A549 (cell line): ENCODE results near the gene RNF183. TPM values are rescaled to one million over a fixed set of nuclear protein-coding genes. Genes with fewer than 3 reads are reported as not detected.
A peak's percentile ranks its signal among the peaks of the same experiment; 100 is the strongest.

Source experiments
- ATAC-seq, 2 experiments: fragments of 200-7000 bp in 1 of 2; fragments of >200 bp in 1 of 2; cut with Nextera tagmentation in 1 of 2; cut with Tn5 transposase in 1 of 2; 3 replicates each; pipeline versions ENCODE4 v1.8.0 to v1.9.1; 2018 to 2020; ENCODE audit warnings: mild to moderate bottlenecking in 1 of 2, moderate library complexity in 1 of 2
- CTCF ChIA-PET: fragments of 300-600 bp; sonication (Branson Sonifier 250); formaldehyde crosslinking; extraction: SDS; loops from one replicate; lab custom pipeline; 2021; ENCODE audit warnings: antibody characterized with exemption, inconsistent platforms; lab: Yijun Ruan, JAX
- POLR2A ChIA-PET: fragments of 350-600 bp; formaldehyde crosslinking; extraction: SDS; loops from one replicate; lab custom pipeline; 2021; ENCODE audit warnings: antibody characterized with exemption, inconsistent platforms; lab: Yijun Ruan, JAX
- DNase-seq, 2 experiments: peaks; one replicate each; pipeline versions ENCODE4 v3.0.0 to v3.0.0-alpha.2; 2011 to 2016; ENCODE audit warnings: low read depth in 1 of 2, low spot score in 1 of 2
- FAIRE-seq: peaks from 2 replicates; lab custom pipeline; 2011; peaks lifted over from hg19 to GRCh38; lab: Jason Lieb, UNC
- H3K27ac ChIP-seq, 2 experiments: fragments of >200 bp; sonication (Bioruptor Twin); formaldehyde crosslinking; 3 replicates each; pipeline ENCODE4 v1.5.1; 2016 to 2017
- H3K4me1 ChIP-seq: fragments of >200 bp; sonication (Bioruptor Twin); formaldehyde crosslinking; 3 replicates; pipeline ENCODE4 v1.6.1; 2016
- H3K4me2 ChIP-seq: fragments of >200 bp; sonication (Bioruptor Twin); formaldehyde crosslinking; 3 replicates; pipeline ENCODE4 v1.6.1; 2016
- H3K4me3 ChIP-seq: fragments of >200 bp; sonication (Bioruptor Twin); formaldehyde crosslinking; 3 replicates; pipeline ENCODE4 v1.5.1; 2016
- H3K9me3 ChIP-seq: fragments of >200 bp; sonication (Bioruptor Twin); formaldehyde crosslinking; 3 replicates; pipeline ENCODE4 v1.6.1; 2016
- CBX2 ChIP-seq: fragments of 200-600 bp; sonication (generic); IDR thresholded peaks from 2 replicates; pipeline ENCODE4 v1.6.1; 2016; ENCODE audit warnings: low read depth, mild to moderate bottlenecking, borderline replicate concordance
- CTCF ChIP-seq: fragments of >200 bp; sonication (Bioruptor Twin); formaldehyde crosslinking; IDR thresholded peaks from 3 replicates; pipeline ENCODE4 v1.5.1; 2016
- EHMT2 ChIP-seq: fragments of 200-600 bp; sonication (generic); IDR thresholded peaks from 2 replicates; pipeline ENCODE4 v1.6.1; 2016; ENCODE audit warnings: antibody characterized with exemption, low read depth, mild to moderate bottlenecking, moderate library complexity
- FOSL2 ChIP-seq, 2 experiments: fragments of 450-650 bp in 1 of 2; fragments of >200 bp in 1 of 2; sonication (Bioruptor Twin) in 1 of 2; formaldehyde crosslinking; IDR thresholded peaks; 2 replicates each; pipeline versions ENCODE4 v1.5.0 to v1.6.1; 2016 to 2020; ENCODE audit warnings: mild to moderate bottlenecking in 1 of 2, moderate library complexity in 1 of 2
- NFE2L2 ChIP-seq: fragments of 150-350 bp; conservative IDR thresholded peaks from 2 replicates; pipeline ENCODE4 v1.6.1; 2014; ENCODE audit warnings: low read length
- POLR2A ChIP-seq: IDR thresholded peaks from 2 replicates; pipeline ENCODE4 v1.6.1; 2012; ENCODE audit warnings: mild to moderate bottlenecking, low read length
- POLR2AphosphoS2 ChIP-seq: conservative IDR thresholded peaks from 2 replicates; pipeline ENCODE4 v1.6.1; 2012; ENCODE audit warnings: low read length, improper control_type of control experiment, inconsistent platforms
- RAD21 ChIP-seq, 2 experiments: fragments of >200 bp in 1 of 2; sonication (Bioruptor Twin) in 1 of 2; formaldehyde crosslinking in 1 of 2; IDR thresholded peaks in 1 of 2; conservative IDR thresholded peaks in 1 of 2; 2 replicates in 1 of 2; 3 replicates in 1 of 2; pipeline ENCODE4 v1.6.1; 2012 to 2018; ENCODE audit warnings: inconsistent platforms in 1 of 2
- RCOR1 ChIP-seq: fragments of 150-350 bp; IDR thresholded peaks from 2 replicates; pipeline ENCODE4 v1.6.1; 2014; ENCODE audit warnings: antibody characterized with exemption, low read length, low read depth
- RFX5 ChIP-seq: fragments of 450-650 bp; IDR thresholded peaks from 2 replicates; pipeline ENCODE4 v1.7.1; 2014; ENCODE audit warnings: antibody characterized with exemption, mild to moderate bottlenecking, moderate library complexity
- SMC3 ChIP-seq: fragments of >200 bp; sonication (Bioruptor Twin); formaldehyde crosslinking; IDR thresholded peaks from 3 replicates; pipeline ENCODE4 v1.6.1; 2018; ENCODE audit warnings: inconsistent platforms
- TFCP2L1 ChIP-seq: fragments of 250-450 bp; sonication (Bioruptor Pico); IDR thresholded peaks from 2 replicates; pipeline ENCODE4 v1.5.0; 2021; ENCODE audit warnings: mild to moderate bottlenecking
- TP53 ChIP-seq: fragments of 250-450 bp; sonication (Bioruptor Pico); IDR thresholded peaks from 2 replicates; pipeline ENCODE4 v1.5.0; 2021; ENCODE audit warnings: mild to moderate bottlenecking, moderate library complexity
- WGBS: methylation state at CpG from one replicate; pipeline ENCODE4 v1.1.6; 2017; ENCODE audit errors: missing lambda C conversion rate; 5-methylcytosine and 5-hydroxymethylcytosine counted together
- polyA plus RNA-seq, 4 experiments: library from polyadenylated mRNA; depleted of rRNA in 3 of 4; stranded (reverse); fragments of >200 nt; fragmentation: RNase III in 1 of 4; extraction: RNeasy Plus Mini Kit Qiagen cat#74134 plus additional on column Dnase treatment in 1 of 4; gene quantifications; 2 replicates in 3 of 4; 3 replicates in 1 of 4; pipeline ENCODE4 v1.2.3, GENCODE V29; 2011 to 2017
- TF ChIP-seq, protein P1 (sequence below): fragments of 450-650 bp; IDR thresholded peaks from 2 replicates; pipeline ENCODE4 v1.6.1; 2014; ENCODE audit warnings: antibody characterized with exemption
- TF ChIP-seq, protein P2 (sequence below): fragments of 250-450 bp; sonication (Bioruptor Pico); IDR thresholded peaks from 2 replicates; pipeline ENCODE4 v1.5.0; 2021; ENCODE audit warnings: mild to moderate bottlenecking, moderate library complexity, borderline replicate concordance

The RNF183 gene
- polyA plus RNA-seq, 2 of the 4 experiments (the other 2 are of a cell fraction), result 0.13 TPM; not detected in 1

DNA sequence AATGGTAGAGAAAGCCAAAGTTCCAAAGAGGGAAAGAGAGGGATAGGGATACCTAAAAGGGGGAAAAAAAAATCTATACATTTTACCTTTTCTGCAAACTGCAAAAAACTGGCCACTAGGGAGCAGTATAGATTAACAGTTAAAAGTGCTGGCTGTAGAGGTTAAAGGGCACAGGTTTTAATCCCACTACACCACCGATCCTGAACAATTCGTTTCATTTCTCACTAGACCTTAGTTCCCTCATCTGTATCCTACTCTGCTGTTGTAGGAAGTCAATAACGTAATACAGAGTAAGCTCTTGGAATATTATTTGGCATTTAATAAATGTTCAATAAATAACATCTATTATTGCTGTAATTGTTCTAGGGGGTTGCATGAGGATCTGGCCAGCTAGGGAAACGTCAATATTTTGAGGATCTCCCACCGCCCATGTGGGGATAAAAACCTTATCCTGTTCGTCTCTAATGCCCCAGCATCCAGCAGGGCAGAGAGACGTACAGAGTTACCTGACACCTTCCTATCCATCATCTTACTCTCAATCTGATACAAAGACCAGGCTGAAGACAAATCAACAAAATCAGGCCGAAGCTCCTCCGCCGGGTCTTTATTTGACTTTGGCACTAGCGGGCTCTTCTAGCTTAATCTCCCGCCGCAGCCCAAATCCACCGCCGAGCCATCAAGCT lies 28.6 kb downstream of the RNF183 start:
- ATAC-seq, result peak; percentile 52 to 62
- peak; percentile 66 for DNase-seq
- 2% methylated on average over 15 of the region's 15 CpGs for WGBS
- peak overlapping the region; percentile 78 for H3K4me3 ChIP-seq
- ChIA-PET POLR2A (interaction anchor here (0.5 to 2.4 kb wide), 14 partner anchors 10 to 383 kb away, joined by 3 to 22 read pairs (median 4); partner anchors contain the start of genes ALAD, C9orf43, FKBP15 and POLE3), CTCF (interaction anchor here (0.6 to 4.0 kb wide), 38 partner anchors 9 to 382 kb away, joined by 3 to 35 read pairs (median 5); partner anchors contain the start of genes ALAD, C9orf43, FKBP15 and POLE3)
- H3K27ac ChIP-seq, result peak overlapping the region; percentile 88 to 93
- FAIRE-seq, result no peak
- H3K4me2 ChIP-seq, result peak overlapping the region; percentile 84
- peaks cover 28% of the 10 kb centered on the region; the same call in 2 of the 3 replicates for H3K4me1 ChIP-seq
- TF ChIP-seq CTCF, result peak; percentile 83
- TF ChIP-seq SMC3, result peak; percentile 37; the same call in 2 of the 3 replicates
- peak; percentile 64 to 70 for TF ChIP-seq RAD21 (conservative IDR thresholded peaks at IDR 0.05 in 1 of 2, IDR thresholded peaks at IDR 0.05 in 1 of 2)
- no peak for TF ChIP-seq POLR2AphosphoS2
- no peaks in the 10 kb centered on the region for H3K9me3 ChIP-seq

GRCh38 chr9:113269871-113270270 lies 33.3 kb downstream of the RNF183 start:
- H3K27ac ChIP-seq, result no peak overlapping the region
- H3K4me3 ChIP-seq, result no peak overlapping the region
- no peaks in the 10 kb centered on the region for H3K9me3 ChIP-seq
- ATAC-seq, result no peak
- TF ChIP-seq RFX5, result no peak
- no peak for TF ChIP-seq CBX2
- no peak for TF ChIP-seq TFCP2L1 (CRISPR knock-in tag)
- TF ChIP-seq RCOR1, result no peak
- TF ChIP-seq, protein P1, sequence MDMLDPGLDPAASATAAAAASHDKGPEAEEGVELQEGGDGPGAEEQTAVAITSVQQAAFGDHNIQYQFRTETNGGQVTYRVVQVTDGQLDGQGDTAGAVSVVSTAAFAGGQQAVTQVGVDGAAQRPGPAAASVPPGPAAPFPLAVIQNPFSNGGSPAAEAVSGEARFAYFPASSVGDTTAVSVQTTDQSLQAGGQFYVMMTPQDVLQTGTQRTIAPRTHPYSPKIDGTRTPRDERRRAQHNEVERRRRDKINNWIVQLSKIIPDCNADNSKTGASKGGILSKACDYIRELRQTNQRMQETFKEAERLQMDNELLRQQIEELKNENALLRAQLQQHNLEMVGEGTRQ, result no peak
- TF ChIP-seq POLR2A, result no peak
- TF ChIP-seq FOSL2 (IDR thresholded peaks at IDR 0.05), result no peak
- TF ChIP-seq FOSL2 (CRISPR knock-in tag; IDR thresholded peaks at IDR 0.05), result no peak
- no peak for TF ChIP-seq EHMT2
- TF ChIP-seq, protein P2, sequence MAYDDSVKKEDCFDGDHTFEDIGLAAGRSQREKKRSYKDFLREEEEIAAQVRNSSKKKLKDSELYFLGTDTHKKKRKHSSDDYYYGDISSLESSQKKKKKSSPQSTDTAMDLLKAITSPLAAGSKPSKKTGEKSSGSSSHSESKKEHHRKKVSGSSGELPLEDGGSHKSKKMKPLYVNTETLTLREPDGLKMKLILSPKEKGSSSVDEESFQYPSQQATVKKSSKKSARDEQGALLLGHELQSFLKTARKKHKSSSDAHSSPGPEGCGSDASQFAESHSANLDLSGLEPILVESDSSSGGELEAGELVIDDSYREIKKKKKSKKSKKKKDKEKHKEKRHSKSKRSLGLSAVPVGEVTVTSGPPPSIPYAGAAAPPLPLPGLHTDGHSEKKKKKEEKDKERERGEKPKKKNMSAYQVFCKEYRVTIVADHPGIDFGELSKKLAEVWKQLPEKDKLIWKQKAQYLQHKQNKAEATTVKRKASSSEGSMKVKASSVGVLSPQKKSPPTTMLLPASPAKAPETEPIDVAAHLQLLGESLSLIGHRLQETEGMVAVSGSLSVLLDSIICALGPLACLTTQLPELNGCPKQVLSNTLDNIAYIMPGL, result no peak
- no peak for TF ChIP-seq NFE2L2
- no peak for TF ChIP-seq TP53 (CRISPR knock-in tag)
- TF ChIP-seq CTCF, result no peak
- TF ChIP-seq, all 56 proteins: peak for 0
- H3K4me2 ChIP-seq, result no peak overlapping the region
- POLR2A ChIA-PET, result no interaction called here
- no peak for FAIRE-seq
- 85% methylated on average over 2 of the region's 2 CpGs for WGBS
- CTCF ChIA-PET, result interaction anchor here (1.2 to 1.4 kb wide), 3 partner anchors 12 to 388 kb away, joined by 3 read pairs; no protein-coding TSS in a partner anchor
- DNase-seq, result no peak
- H3K4me1 ChIP-seq, result peaks cover 7% of the 10 kb centered on the region; the same call in 2 of the 3 replicates
